SK-N-SH treated with all-trans-retinoic acid at 6 μM for 48 hours (cell line): ENCODE results near the gene B4GALNT4.
"Not testable (repeated sequence)": the region's sequence is repeated elsewhere in the genome, so short reads cannot be mapped to it uniquely, and the experiment has no call there.

Experiments
- ATAC-seq: fragments of 200-7000 bp; cut with Tn5 transposase; 3 replicates; pipeline ENCODE4 v1.9.1; 2020; ENCODE audit warnings: mild to moderate bottlenecking, moderate library complexity
- ARNTL ChIP-seq: fragments of 450-650 bp; formaldehyde crosslinking; IDR thresholded peaks from 2 replicates; pipeline ENCODE4 v1.5.0; 2020; ENCODE audit warnings: low read depth, mild to moderate bottlenecking, moderate library complexity, borderline replicate concordance
- BACH2 ChIP-seq: fragments of 250-450 bp; sonication (Bioruptor Pico); IDR thresholded peaks from 2 replicates; pipeline ENCODE4 v1.9.0; 2021; ENCODE audit warnings: mild to moderate bottlenecking, borderline replicate concordance
- CSDC2 ChIP-seq: fragments of 250-450 bp; sonication (Bioruptor Pico); IDR thresholded peaks from 2 replicates; pipeline ENCODE4 v1.5.0; 2020; ENCODE audit warnings: mild to moderate bottlenecking, moderate library complexity
- GLIS3 ChIP-seq: fragments of 250-450 bp; sonication (Bioruptor Pico); IDR thresholded peaks from 2 replicates; pipeline ENCODE4 v1.5.0; 2020; ENCODE audit warnings: mild to moderate bottlenecking, moderate library complexity
- ISL1 ChIP-seq: fragments of 250-450 bp; sonication (Bioruptor Pico); IDR thresholded peaks from 2 replicates; pipeline ENCODE4 v2.1.2; 2022; ENCODE audit warnings: mild to moderate bottlenecking, moderate library complexity
- OSR1 ChIP-seq: fragments of 250-450 bp; sonication (Bioruptor Pico); IDR thresholded peaks from 2 replicates; pipeline ENCODE4 v1.8.0; 2022; ENCODE audit warnings: moderate library complexity, mild to moderate bottlenecking, inconsistent platforms
- PPARA ChIP-seq: fragments of 250-450 bp; sonication (Bioruptor Pico); IDR thresholded peaks from 2 replicates; pipeline ENCODE4 v1.5.0; 2020; ENCODE audit warnings: mild to moderate bottlenecking, borderline replicate concordance
- RARB ChIP-seq: fragments of 250-450 bp; sonication (Bioruptor Pico); IDR thresholded peaks from 2 replicates; pipeline ENCODE4 v1.8.0; 2021; ENCODE audit warnings: mild to moderate bottlenecking, moderate library complexity
- SNAI2 ChIP-seq: fragments of 250-450 bp; sonication (Bioruptor Pico); IDR thresholded peaks from 2 replicates; pipeline ENCODE4 v1.5.0; 2020; ENCODE audit warnings: mild to moderate bottlenecking, moderate library complexity
- TOX ChIP-seq: fragments of 250-450 bp; sonication (Bioruptor Pico); IDR thresholded peaks from 2 replicates; pipeline ENCODE4 v1.8.0; 2021; ENCODE audit warnings: mild to moderate bottlenecking, moderate library complexity, borderline replicate concordance
- ZC3H10 ChIP-seq: fragments of 250-450 bp; sonication (Bioruptor Pico); IDR thresholded peaks from 2 replicates; pipeline ENCODE4 v1.5.1; 2021; ENCODE audit warnings: mild to moderate bottlenecking, moderate library complexity
- ZFP3 ChIP-seq: fragments of 250-450 bp; sonication (Bioruptor Pico); IDR thresholded peaks from 2 replicates; pipeline ENCODE4 v1.5.0; 2020; ENCODE audit warnings: mild to moderate bottlenecking, moderate library complexity
- ZNF565 ChIP-seq: fragments of 450-650 bp; formaldehyde crosslinking; conservative IDR thresholded peaks from 2 replicates; pipeline ENCODE4 v1.5.0; 2020; ENCODE audit warnings: low read depth, mild to moderate bottlenecking, moderate library complexity
- ZNF70 ChIP-seq: fragments of 450-650 bp; formaldehyde crosslinking; IDR thresholded peaks from 2 replicates; pipeline ENCODE4 v1.5.0; 2020; ENCODE audit warnings: mild to moderate bottlenecking, moderate library complexity
- ZNF8 ChIP-seq: fragments of 450-650 bp; formaldehyde crosslinking; IDR thresholded peaks from 2 replicates; pipeline ENCODE4 v1.5.0; 2020; ENCODE audit warnings: mild to moderate bottlenecking, moderate library complexity
- TF ChIP-seq, protein P1 (sequence below): fragments of 250-450 bp; sonication (Bioruptor Pico); IDR thresholded peaks from 2 replicates; pipeline ENCODE4 v1.5.1; 2020; ENCODE audit warnings: low read depth, mild to moderate bottlenecking, moderate library complexity
- TF ChIP-seq, protein P2 (sequence below): fragments of 250-450 bp; sonication (Bioruptor Pico); IDR thresholded peaks from 2 replicates; pipeline ENCODE4 v1.5.0; 2020; ENCODE audit warnings: mild to moderate bottlenecking, moderate library complexity
- TF ChIP-seq, protein P3 (sequence below): fragments of 250-450 bp; sonication (Bioruptor Pico); IDR thresholded peaks from 2 replicates; pipeline ENCODE4 v1.8.0; 2021; ENCODE audit warnings: low read depth, mild to moderate bottlenecking, moderate library complexity, borderline replicate concordance
- TF ChIP-seq, protein P4 (sequence below): fragments of 250-450 bp; sonication (Bioruptor Pico); IDR thresholded peaks from 2 replicates; pipeline ENCODE4 v1.5.1; 2021; ENCODE audit warnings: mild to moderate bottlenecking, moderate library complexity

B4GALNT4 gene

DNA sequence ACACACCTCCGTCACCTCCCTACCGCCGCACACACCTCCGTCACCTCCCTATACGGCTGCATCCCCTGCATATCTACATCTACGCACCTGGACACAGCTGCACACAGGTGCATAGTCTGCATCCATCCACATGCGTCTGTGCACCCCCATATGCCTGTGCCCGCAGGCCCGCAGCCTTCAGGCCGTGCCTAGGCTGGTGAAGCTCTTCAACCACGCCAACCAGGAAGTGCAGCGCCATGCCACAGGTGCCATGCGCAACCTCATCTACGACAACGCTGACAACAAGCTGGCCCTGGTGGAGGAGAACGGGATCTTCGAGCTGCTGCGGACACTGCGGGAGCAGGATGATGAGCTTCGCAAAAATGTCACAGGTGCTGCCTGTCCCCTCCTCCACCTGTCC, 29.5 kb downstream of the B4GALNT4 start:
- ATAC-seq: no peak
- no peak for TF ChIP-seq GLIS3 (CRISPR knock-in tag)
- TF ChIP-seq ZNF70 (CRISPR knock-in tag): no peak
- TF ChIP-seq ZFP3: no peak
- TF ChIP-seq OSR1 (CRISPR knock-in tag): no peak

DNA sequence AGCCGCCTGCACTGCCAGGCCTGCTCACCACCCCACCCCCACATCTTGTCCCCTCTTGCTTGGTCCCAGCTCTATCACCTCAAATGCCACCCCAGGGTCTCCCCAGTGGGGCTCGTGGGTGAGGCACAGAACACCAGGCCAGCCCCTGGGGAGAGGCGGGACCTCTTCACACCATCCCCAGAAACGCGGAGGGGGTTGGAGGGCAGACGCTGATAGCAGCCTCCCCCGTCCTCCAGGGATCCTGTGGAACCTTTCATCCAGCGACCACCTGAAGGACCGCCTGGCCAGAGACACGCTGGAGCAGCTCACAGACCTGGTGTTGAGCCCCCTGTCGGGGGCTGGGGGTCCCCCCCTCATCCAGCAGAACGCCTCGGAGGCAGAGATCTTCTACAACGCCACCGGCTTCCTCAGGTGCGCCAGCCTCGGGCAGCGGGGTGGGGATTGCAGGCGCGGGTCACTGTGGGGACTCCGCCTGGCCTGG, 30.5 kb downstream of the B4GALNT4 start:
- TF ChIP-seq, protein P1, sequence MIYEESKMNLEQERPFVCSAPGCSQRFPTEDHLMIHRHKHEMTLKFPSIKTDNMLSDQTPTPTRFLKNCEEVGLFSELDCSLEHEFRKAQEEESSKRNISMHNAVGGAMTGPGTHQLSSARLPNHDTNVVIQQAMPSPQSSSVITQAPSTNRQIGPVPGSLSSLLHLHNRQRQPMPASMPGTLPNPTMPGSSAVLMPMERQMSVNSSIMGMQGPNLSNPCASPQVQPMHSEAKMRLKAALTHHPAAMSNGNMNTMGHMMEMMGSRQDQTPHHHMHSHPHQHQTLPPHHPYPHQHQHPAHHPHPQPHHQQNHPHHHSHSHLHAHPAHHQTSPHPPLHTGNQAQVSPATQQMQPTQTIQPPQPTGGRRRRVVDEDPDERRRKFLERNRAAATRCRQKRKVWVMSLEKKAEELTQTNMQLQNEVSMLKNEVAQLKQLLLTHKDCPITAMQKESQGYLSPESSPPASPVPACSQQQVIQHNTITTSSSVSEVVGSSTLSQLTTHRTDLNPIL (CRISPR knock-in tag): no peak
- no peak for TF ChIP-seq ZC3H10 (CRISPR knock-in tag)
- TF ChIP-seq RARB (CRISPR knock-in tag): no peak
- TF ChIP-seq ZFP3: no peak
- TF ChIP-seq PPARA (CRISPR knock-in tag): no peak
- TF ChIP-seq CSDC2 (CRISPR knock-in tag): no peak
- TF ChIP-seq BACH2 (CRISPR knock-in tag): no peak
- TF ChIP-seq, protein P2, sequence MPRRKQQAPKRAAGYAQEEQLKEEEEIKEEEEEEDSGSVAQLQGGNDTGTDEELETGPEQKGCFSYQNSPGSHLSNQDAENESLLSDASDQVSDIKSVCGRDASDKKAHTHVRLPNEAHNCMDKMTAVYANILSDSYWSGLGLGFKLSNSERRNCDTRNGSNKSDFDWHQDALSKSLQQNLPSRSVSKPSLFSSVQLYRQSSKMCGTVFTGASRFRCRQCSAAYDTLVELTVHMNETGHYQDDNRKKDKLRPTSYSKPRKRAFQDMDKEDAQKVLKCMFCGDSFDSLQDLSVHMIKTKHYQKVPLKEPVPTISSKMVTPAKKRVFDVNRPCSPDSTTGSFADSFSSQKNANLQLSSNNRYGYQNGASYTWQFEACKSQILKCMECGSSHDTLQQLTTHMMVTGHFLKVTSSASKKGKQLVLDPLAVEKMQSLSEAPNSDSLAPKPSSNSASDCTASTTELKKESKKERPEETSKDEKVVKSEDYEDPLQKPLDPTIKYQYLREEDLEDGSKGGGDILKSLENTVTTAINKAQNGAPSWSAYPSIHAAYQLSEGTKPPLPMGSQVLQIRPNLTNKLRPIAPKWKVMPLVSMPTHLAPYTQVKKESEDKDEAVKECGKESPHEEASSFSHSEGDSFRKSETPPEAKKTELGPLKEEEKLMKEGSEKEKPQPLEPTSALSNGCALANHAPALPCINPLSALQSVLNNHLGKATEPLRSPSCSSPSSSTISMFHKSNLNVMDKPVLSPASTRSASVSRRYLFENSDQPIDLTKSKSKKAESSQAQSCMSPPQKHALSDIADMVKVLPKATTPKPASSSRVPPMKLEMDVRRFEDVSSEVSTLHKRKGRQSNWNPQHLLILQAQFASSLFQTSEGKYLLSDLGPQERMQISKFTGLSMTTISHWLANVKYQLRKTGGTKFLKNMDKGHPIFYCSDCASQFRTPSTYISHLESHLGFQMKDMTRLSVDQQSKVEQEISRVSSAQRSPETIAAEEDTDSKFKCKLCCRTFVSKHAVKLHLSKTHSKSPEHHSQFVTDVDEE: no peak
- TF ChIP-seq TOX: no peak
- no peak for TF ChIP-seq ZNF565 (CRISPR knock-in tag)
- no peak for ATAC-seq

DNA sequence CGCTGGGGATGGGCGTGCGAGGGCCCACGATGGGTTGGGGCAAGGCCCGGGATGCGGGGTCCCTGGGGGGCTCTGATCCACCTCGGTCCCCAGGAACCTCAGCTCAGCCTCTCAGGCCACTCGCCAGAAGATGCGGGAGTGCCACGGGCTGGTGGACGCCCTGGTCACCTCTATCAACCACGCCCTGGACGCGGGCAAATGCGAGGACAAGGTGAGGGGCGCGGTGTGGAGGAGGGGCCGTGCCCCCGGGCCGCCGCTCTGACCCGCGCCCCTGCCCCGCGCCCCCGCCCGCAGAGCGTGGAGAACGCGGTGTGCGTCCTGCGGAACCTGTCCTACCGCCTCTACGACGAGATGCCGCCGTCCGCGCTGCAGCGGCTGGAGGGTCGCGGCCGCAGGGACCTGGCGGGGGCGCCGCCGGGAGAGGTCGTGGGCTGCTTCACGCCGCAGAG, 31.0 kb downstream of the B4GALNT4 start:
- ATAC-seq: no peak
- TF ChIP-seq RARB (CRISPR knock-in tag): no peak
- TF ChIP-seq SNAI2 (CRISPR knock-in tag): no peak
- no peak for TF ChIP-seq ARNTL (CRISPR knock-in tag)
- no peak for TF ChIP-seq GLIS3 (CRISPR knock-in tag)
- no peak for TF ChIP-seq PPARA (CRISPR knock-in tag)
- TF ChIP-seq, protein P1 (CRISPR knock-in tag): no peak
- TF ChIP-seq, protein P3, sequence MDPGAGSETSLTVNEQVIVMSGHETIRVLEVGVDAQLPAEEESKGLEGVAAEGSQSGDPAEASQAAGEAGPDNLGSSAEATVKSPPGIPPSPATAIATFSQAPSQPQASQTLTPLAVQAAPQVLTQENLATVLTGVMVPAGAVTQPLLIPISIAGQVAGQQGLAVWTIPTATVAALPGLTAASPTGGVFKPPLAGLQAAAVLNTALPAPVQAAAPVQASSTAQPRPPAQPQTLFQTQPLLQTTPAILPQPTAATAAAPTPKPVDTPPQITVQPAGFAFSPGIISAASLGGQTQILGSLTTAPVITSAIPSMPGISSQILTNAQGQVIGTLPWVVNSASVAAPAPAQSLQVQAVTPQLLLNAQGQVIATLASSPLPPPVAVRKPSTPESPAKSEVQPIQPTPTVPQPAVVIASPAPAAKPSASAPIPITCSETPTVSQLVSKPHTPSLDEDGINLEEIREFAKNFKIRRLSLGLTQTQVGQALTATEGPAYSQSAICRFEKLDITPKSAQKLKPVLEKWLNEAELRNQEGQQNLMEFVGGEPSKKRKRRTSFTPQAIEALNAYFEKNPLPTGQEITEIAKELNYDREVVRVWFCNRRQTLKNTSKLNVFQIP: no peak
- TF ChIP-seq ZFP3: no peak
- TF ChIP-seq ZC3H10 (CRISPR knock-in tag): no peak
- no peak for TF ChIP-seq ZNF8
- no peak for TF ChIP-seq TOX
- TF ChIP-seq BACH2 (CRISPR knock-in tag): no peak
- TF ChIP-seq, protein P4, sequence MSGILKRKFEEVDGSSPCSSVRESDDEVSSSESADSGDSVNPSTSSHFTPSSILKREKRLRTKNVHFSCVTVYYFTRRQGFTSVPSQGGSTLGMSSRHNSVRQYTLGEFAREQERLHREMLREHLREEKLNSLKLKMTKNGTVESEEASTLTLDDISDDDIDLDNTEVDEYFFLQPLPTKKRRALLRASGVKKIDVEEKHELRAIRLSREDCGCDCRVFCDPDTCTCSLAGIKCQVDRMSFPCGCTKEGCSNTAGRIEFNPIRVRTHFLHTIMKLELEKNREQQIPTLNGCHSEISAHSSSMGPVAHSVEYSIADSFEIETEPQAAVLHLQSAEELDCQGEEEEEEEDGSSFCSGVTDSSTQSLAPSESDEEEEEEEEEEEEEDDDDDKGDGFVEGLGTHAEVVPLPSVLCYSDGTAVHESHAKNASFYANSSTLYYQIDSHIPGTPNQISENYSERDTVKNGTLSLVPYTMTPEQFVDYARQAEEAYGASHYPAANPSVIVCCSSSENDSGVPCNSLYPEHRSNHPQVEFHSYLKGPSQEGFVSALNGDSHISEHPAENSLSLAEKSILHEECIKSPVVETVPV: no peak
- TF ChIP-seq ISL1 (CRISPR knock-in tag): no peak
- no peak for TF ChIP-seq ZNF70 (CRISPR knock-in tag)
- TF ChIP-seq CSDC2 (CRISPR knock-in tag): no peak
- TF ChIP-seq ZNF565 (CRISPR knock-in tag): no peak

DNA sequence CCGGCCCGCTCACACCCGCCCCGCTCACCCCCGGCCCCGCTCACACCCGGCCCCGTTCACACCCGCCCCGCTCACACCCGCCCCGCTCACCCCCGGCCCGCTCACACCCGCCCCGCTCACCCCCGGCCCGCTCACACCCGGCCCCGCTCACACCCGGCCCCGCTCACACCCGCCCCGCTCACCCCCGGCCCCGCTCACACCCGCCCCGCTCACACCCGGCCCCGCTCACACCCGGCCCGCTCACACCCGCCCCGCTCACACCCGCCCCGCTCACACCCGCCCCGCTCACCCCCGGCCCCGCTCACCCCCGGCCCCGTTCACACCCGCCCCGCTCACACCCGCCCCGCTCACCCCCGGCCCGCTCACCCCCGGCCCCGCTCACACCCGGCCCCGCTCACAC, 31.9 kb downstream of the B4GALNT4 start:
- not testable (repeated sequence) for ATAC-seq
